NCI-H2171 treated with DMSO at 0.1 percent for 48 hours (cell line): ENCODE results near the gene FGF23.
"Not testable (repeated sequence)": the region's sequence is repeated elsewhere in the genome, so short reads cannot be mapped to it uniquely, and the experiment has no call there.

Source experiments
- DNase-seq: peaks from one replicate; lab custom pipeline; 2025; lab: John Stamatoyannopoulos, UW

Gene FGF23

GRCh38 chr12:4379405-4379804 is at the start of gene FGF23:
FGF23 (minus strand) TSS chr12:4379712; CDS start chr12:4379582, 130 bp downstream.
- peak; percentile 34 for DNase-seq

GRCh38 chr12:4424422-4424821 is 44.9 kb upstream of the FGF23 start:
- DNase-seq: no peak

- DNase-seq: no peak
Measured at GRCh38 chr12:4423528-4424195, 44.1 kb upstream of the FGF23 start.

GRCh38 chr12:4422985-4423384 is 43.5 kb upstream of the FGF23 start:
- DNase-seq: no peak

GRCh38 chr12:4421590-4422031 is 42.1 kb upstream of the FGF23 start:
- peak; percentile 49 for DNase-seq

- no peak for DNase-seq
Measured at GRCh38 chr12:4420138-4420670, 40.7 kb upstream of the FGF23 start.

GRCh38 chr12:4418913-4419312 is 39.4 kb upstream of the FGF23 start:
- no peak for DNase-seq

GRCh38 chr12:4417936-4418335 is 38.4 kb upstream of the FGF23 start:
- DNase-seq: no peak

- DNase-seq: no peak
Measured at GRCh38 chr12:4417455-4417854, 37.9 kb upstream of the FGF23 start.

GRCh38 chr12:4416276-4416675 is 36.8 kb upstream of the FGF23 start:
- DNase-seq: no peak

- DNase-seq: no peak
Measured at GRCh38 chr12:4412465-4412864, 33.0 kb upstream of the FGF23 start.

GRCh38 chr12:4412056-4412455 is 32.5 kb upstream of the FGF23 start:
- DNase-seq: no peak

- DNase-seq: no peak
Measured at GRCh38 chr12:4407136-4407535, 27.6 kb upstream of the FGF23 start.

- DNase-seq: not testable (repeated sequence)
Measured at GRCh38 chr12:4404877-4405637, 25.5 kb upstream of the FGF23 start.

- DNase-seq: no peak
Measured at GRCh38 chr12:4402996-4403395, 23.5 kb upstream of the FGF23 start.

- DNase-seq: no peak
Measured at GRCh38 chr12:4401117-4401516, 21.6 kb upstream of the FGF23 start.

GRCh38 chr12:4395818-4396217 is 16.3 kb upstream of the FGF23 start:
- no peak for DNase-seq

GRCh38 chr12:4393211-4393610 is 13.7 kb upstream of the FGF23 start:
- DNase-seq: no peak

- DNase-seq: no peak
Measured at GRCh38 chr12:4392223-4392742, 12.8 kb upstream of the FGF23 start.

GRCh38 chr12:4388662-4389061 is 9.2 kb upstream of the FGF23 start:
- no peak for DNase-seq

GRCh38 chr12:4388032-4388431 is 8.5 kb upstream of the FGF23 start:
- DNase-seq: no peak

- DNase-seq: no peak
Measured at GRCh38 chr12:4387607-4388006, 8.1 kb upstream of the FGF23 start.

- DNase-seq: no peak
Measured at GRCh38 chr12:4386801-4387200, 7.3 kb upstream of the FGF23 start.
